ENCODE data around the gene RALGAPB. TPM values are rescaled to one million over a fixed set of nuclear protein-coding genes. Genes with fewer than 3 reads are reported as not detected.

Gene RALGAPB
- total and polyA plus RNA-seq, 2 of the 13 experiments (the other 11 are each of a cell fraction or from before 2014, with no cell fraction given), result 17.6 to 30.6 TPM

DNA sequence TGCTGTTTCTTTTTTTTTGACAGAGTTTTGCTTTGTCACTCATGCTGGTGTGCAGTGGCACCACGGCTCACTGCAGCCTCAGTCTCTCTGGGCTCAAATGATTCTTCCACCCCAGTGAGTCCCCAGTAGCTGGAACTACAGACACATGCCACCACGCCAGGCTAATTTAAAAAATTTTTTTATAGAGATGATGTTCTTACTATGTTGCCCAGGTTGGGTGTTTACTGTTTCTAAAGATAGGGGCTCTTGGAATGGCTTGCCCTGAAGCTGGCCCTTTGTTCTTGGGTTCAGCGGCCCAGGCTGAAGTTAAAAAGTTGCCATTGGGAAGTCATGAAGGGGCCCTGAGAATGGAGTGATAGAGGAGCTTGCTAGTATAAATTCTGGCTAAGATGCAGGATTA, 16.5 kb downstream of the RALGAPB start (continued):
- TF ChIP-seq, protein P1, sequence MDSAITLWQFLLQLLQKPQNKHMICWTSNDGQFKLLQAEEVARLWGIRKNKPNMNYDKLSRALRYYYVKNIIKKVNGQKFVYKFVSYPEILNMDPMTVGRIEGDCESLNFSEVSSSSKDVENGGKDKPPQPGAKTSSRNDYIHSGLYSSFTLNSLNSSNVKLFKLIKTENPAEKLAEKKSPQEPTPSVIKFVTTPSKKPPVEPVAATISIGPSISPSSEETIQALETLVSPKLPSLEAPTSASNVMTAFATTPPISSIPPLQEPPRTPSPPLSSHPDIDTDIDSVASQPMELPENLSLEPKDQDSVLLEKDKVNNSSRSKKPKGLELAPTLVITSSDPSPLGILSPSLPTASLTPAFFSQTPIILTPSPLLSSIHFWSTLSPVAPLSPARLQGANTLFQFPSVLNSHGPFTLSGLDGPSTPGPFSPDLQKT (CRISPR knock-in tag; IDR thresholded peaks at IDR 0.05; ENCODE audit: borderline replicate concordance), result no peak
- TF ChIP-seq BRCA1 (CRISPR knock-in tag; IDR thresholded peaks at IDR 0.05) (no peak), TOPORS (CRISPR knock-in tag; IDR thresholded peaks at IDR 0.05) (no peak), REL (CRISPR knock-in tag; conservative IDR thresholded peaks at IDR 0.05) (no peak), ZNF747 (CRISPR knock-in tag; IDR thresholded peaks at IDR 0.05; ENCODE audit: borderline replicate concordance) (no peak)
- TF ChIP-seq, protein P2, sequence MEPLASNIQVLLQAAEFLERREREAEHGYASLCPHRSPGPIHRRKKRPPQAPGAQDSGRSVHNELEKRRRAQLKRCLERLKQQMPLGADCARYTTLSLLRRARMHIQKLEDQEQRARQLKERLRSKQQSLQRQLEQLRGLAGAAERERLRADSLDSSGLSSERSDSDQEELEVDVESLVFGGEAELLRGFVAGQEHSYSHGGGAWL (CRISPR knock-in tag; IDR thresholded peaks at IDR 0.05), result no peak

DNA sequence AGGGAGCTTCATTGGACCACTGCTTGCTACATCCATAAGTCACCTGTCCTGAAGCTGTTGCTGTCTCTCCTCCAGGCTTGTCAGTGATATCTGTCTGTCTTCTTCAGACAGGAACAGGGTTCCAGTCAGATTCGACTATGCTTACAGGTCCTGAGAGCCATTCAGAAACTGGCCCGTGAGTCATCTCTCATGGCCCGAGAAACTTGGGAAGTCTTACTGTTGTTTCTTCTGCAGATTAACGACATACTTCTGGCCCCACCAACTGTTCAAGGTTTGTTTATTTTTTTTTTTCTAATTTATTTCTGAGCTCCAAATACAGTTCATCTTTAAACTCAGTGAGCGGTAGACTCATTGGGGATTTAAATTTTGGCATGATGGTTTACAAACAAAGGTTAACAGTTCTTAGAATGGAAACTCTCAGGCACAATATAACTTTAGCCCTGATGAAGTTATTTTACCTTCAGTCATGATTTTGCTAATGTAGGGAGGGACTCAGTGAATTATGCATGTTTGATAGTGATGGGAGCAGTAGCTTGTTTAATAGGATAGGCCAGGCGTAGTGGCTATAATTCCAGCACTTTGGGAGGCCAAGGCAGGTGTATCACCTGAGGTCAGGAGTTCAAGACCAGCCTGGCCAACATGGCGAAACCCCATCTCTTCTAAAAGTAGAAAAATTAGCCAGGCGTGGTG, 24.7 kb downstream of the RALGAPB start:
- POLR2A ChIA-PET, result interaction anchor here (1.0 kb wide), 1 partner anchor 25 kb away, joined by 3 read pairs; the partner anchor contains the start of gene RALGAPB
- Histone ChIP-seq H3K4me1 (ENCODE audit: insufficient read depth, low read length) (no peaks in the 10 kb centered on the region), H2AFZ (ENCODE audit: low read length) (no peak overlapping the region), H3K79me2 (ENCODE audit: insufficient read depth, low read length) (no peaks in the 10 kb centered on the region), H3K9me3 (ENCODE audit: low read length) (no peaks in the 10 kb centered on the region), H3K4me3 (replicated peaks in 1 of 3; ENCODE audit: insufficient read depth in 1 of 3, low read depth in 2 of 3, low read length in 3 of 3) (no peak overlapping the region), H3K27me3 (ENCODE audit: control insufficient read depth in 1 of 2, insufficient read depth in 2 of 2, low read length in 2 of 2) (no peaks in the 10 kb centered on the region), H3K27ac (ENCODE audit: extremely low read length, insufficient read depth, low read length) (no peak overlapping the region), H4K20me1 (ENCODE audit: insufficient read depth, low read length) (no peaks in the 10 kb centered on the region), H3K36me3 (replicated peaks in 1 of 2; ENCODE audit: control insufficient read depth in 1 of 2, insufficient read depth in 2 of 2, low read length in 2 of 2) (peaks cover 36 to 86% of the 10 kb centered on the region in 2 experiments), H3K4me2 (ENCODE audit: low read depth, low read length) (no peak overlapping the region), H3K9ac (ENCODE audit: insufficient read depth, low read depth, low read length) (no peak overlapping the region)
- DNase-seq (ENCODE audit: low spot score), result no peak
- in situ Hi-C loops (cut with HindIII; ENCODE audit: extremely low pct_ligation_motif_present, low pct_unique_long_range_greater_than_20kb) (no loop called here), intact Hi-C loops (cut with micrococcal nuclease; ENCODE audit: unreplicated experiment) (no loop called here)
- no TSS peak for BruUV-seq (replicated peaks)
- FAIRE-seq, result no peak
- no peak for ATAC-seq
- 95% methylated on average over 8 of the region's 8 CpGs for WGBS (ENCODE audit: low lambda C conversion rate)
- CTCF ChIA-PET (ENCODE audit: low intra/inter-chr PET ratio, low total read pairs), result no interaction called here
- no peak for TF ChIP-seq KDM5B (CRISPR knock-in tag; IDR thresholded peaks at IDR 0.05; ENCODE audit: borderline replicate concordance)
- TF ChIP-seq, protein P3, sequence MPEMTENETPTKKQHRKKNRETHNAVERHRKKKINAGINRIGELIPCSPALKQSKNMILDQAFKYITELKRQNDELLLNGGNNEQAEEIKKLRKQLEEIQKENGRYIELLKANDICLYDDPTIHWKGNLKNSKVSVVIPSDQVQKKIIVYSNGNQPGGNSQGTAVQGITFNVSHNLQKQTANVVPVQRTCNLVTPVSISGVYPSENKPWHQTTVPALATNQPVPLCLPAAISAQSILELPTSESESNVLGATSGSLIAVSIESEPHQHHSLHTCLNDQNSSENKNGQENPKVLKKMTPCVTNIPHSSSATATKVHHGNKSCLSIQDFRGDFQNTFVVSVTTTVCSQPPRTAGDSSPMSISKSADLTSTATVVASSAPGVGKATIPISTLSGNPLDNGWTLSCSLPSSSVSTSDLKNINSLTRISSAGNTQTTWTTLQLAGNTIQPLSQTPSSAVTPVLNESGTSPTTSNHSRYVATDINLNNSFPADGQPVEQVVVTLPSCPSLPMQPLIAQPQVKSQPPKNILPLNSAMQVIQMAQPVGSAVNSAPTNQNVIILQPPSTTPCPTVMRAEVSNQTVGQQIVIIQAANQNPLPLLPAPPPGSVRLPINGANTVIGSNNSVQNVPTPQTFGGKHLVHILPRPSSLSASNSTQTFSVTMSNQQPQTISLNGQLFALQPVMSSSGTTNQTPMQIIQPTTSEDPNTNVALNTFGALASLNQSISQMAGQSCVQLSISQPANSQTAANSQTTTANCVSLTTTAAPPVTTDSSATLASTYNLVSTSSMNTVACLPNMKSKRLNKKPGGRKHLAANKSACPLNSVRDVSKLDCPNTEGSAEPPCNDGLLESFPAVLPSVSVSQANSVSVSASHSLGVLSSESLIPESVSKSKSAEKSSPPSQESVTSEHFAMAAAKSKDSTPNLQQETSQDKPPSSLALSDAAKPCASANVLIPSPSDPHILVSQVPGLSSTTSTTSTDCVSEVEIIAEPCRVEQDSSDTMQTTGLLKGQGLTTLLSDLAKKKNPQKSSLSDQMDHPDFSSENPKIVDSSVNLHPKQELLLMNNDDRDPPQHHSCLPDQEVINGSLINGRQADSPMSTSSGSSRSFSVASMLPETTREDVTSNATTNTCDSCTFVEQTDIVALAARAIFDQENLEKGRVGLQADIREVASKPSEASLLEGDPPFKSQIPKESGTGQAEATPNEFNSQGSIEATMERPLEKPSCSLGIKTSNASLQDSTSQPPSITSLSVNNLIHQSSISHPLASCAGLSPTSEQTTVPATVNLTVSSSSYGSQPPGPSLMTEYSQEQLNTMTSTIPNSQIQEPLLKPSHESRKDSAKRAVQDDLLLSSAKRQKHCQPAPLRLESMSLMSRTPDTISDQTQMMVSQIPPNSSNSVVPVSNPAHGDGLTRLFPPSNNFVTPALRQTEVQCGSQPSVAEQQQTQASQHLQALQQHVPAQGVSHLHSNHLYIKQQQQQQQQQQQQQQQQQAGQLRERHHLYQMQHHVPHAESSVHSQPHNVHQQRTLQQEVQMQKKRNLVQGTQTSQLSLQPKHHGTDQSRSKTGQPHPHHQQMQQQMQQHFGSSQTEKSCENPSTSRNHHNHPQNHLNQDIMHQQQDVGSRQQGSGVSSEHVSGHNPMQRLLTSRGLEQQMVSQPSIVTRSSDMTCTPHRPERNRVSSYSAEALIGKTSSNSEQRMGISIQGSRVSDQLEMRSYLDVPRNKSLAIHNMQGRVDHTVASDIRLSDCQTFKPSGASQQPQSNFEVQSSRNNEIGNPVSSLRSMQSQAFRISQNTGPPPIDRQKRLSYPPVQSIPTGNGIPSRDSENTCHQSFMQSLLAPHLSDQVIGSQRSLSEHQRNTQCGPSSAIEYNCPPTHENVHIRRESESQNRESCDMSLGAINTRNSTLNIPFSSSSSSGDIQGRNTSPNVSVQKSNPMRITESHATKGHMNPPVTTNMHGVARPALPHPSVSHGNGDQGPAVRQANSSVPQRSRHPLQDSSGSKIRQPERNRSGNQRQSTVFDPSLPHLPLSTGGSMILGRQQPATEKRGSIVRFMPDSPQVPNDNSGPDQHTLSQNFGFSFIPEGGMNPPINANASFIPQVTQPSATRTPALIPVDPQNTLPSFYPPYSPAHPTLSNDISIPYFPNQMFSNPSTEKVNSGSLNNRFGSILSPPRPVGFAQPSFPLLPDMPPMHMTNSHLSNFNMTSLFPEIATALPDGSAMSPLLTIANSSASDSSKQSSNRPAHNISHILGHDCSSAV (CRISPR knock-in tag; IDR thresholded peaks at IDR 0.05; ENCODE audit: borderline replicate concordance), result no peak
- no peak for TF ChIP-seq ZNF160 (CRISPR knock-in tag; IDR thresholded peaks at IDR 0.05)
- no peak for TF ChIP-seq SYNCRIP (IDR thresholded peaks at IDR 0.05; ENCODE audit: insufficient read depth, low read depth, low read length)
- TF ChIP-seq, protein P4, sequence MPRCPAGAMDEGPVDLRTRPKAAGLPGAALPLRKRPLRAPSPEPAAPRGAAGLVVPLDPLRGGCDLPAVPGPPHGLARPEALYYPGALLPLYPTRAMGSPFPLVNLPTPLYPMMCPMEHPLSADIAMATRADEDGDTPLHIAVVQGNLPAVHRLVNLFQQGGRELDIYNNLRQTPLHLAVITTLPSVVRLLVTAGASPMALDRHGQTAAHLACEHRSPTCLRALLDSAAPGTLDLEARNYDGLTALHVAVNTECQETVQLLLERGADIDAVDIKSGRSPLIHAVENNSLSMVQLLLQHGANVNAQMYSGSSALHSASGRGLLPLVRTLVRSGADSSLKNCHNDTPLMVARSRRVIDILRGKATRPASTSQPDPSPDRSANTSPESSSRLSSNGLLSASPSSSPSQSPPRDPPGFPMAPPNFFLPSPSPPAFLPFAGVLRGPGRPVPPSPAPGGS (CRISPR knock-in tag; IDR thresholded peaks at IDR 0.05), result no peak
